CD4-positive, alpha-beta T cell treated with Interleukin-17A for 4 hours (primary cell): ENCODE measurements around the gene MPIG6B.

Source experiments
- DNase-seq: peaks from one replicate; pipeline ENCODE4 v3.0.0-alpha.2; 2020; ENCODE audit warnings: mixed read lengths

The MPIG6B gene

DNA sequence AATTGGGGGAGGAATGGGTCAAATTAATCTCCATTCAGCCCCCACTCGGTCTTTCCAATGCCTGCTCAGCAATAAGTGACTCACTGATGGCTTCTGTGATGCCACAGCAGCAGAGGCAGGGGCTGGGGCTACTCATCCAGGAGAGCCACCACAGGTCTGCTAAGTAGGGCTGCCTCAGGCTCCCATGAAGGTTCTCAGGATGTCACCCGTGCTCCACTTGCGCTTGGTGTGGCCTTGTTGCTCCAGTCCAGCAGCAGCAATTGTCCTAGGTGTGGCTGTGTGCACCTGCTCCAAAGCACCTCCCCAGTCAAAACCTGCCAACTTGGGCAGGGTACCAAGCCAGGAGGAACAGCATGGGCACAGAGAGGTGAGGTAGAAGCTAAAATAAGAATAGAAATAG is 1.0 kb upstream of the MPIG6B start:
- no peak for DNase-seq

- DNase-seq, result no peak
These were observed 963 bp downstream of the MPIG6B start for GRCh38 chr6:31723980-31724691.

- DNase-seq, result no peak
These were observed 2.6 kb downstream of the MPIG6B start for GRCh38 chr6:31725502-31726350.

DNA sequence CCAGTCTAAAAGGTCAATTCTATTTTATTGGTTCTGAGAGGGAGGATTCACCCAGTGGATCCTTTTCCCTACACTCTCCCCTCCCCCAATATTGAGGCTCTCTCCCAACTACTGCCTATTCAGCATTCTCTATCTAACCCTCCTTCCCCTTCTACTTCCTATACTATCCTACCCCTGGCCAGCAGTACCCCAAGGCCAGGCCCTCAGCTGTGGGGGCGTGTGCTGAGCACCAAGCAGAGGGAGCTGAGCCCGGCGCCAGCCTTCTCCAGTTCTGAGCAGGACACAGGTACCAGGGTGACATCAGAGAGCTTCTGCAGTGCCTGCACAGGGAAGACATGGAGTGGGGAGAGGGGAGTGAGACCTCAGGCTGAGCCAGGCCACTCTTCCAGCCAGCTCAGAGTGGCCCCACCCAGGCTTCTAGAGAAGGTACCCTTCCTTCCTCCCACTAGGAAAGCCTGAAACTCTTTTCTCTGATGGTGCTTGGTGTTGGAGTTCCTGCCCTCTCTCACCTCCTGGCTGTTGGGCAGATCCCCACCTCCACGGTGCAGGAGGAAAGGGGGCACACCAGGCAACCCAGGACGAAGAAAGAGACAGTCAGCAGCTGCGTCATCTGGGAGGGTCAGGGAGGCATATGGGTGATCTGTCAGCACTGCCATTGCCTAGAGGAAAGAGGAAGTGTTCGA is 4.0 kb downstream of the MPIG6B start:
- peak; percentile 53 for DNase-seq

- DNase-seq, result no peak
These were observed 4.8 kb downstream of the MPIG6B start for GRCh38 chr6:31727717-31728671.

DNA sequence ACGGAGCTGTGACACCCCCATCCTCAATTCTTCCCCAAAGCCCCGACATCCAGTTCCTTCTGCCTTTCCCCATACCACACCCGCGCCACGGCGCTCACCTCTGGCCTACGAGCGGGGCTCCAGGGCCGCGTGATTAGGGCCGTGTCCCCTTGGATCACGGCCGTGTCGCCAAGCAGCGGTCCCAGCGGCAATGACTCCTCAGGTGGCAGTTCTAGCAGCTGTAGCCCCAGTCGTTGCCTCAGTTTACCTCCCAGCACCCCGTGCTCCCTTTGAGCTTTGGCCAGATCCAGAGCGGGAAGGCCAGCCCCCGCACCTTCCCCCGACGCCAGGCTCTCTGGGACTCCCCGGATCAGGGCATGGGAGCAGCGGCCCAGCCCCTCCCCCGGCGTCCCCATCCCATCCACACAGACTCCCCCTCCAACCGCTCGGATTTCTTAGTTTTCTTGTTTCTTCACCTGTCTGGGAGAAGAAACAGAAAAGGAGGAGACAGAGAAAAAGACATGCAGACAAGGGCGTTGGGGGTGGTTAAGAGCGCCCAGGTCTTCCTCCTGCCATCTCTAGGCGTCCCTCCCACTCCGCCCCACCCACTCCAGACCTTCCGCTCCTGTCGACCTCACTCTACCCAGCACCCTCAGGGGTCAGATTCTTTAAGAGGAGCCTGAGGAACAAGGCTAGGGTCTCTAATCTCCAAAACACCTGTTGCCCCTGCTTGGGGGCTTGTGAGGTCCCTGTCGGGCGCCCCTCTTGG is 5.8 kb downstream of the MPIG6B start, which contains the start of gene DDAH2:
DDAH2 (minus strand) TSS at position 533 of the 748 bp plus-strand sequence; CDS start at position 395, 138 bp downstream.
- no peak for DNase-seq

DNA sequence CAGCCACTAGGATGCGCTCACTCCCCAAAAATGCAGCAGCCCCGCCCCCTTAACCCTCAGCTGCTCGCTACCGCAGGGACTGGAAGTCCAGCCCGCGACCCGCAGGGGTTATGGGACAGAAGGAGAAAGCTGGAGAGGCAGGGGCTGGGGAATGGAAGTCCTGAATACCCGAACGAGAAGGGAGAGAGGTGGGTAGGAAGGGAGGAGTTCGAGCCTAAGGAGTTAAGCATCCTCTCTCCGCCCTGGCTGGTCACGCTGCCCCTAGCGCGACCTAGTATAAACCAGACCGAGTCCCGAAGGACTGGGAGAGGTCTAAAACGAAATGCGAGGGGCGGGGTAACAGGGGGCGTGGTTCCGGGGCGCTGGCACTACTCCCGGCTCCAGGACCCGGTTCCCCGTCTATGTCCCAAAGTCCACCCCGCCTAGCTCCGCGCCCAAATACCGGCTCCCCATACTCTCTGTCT is 6.4 kb downstream of the MPIG6B start:
- DNase-seq, result peak; percentile 90

GRCh38 chr6:31729979-31730630 is 6.9 kb downstream of the MPIG6B start:
- DNase-seq, result peak; percentile 76

- no peak for DNase-seq
These were observed 7.5 kb downstream of the MPIG6B start for GRCh38 chr6:31730631-31731086.

DNA sequence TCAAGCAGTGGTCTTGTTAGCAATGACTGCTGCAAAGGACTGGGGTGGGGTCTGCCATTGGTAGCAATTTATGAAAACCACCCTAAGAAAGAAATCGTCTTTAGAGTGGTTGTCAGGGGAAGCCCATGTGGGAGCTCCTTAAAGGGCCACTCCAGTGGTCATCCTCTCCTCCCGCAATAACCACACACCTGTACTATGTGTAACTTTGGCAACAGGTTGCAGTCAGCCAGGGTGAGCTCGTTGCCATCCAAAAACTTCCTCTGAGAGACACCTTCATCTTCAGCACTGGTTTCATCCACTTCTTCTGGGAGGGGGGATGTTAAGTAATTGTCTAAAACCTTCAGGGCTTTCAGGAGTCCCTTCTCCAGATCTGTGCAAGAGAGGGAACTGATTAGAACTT is 8.9 kb downstream of the MPIG6B start:
- DNase-seq, result no peak

GRCh38 chr6:31733734-31734133 is 10.6 kb downstream of the MPIG6B start:
- DNase-seq, result no peak

GRCh38 chr6:31734247-31734820 is 11.2 kb downstream of the MPIG6B start:
- no peak for DNase-seq

DNA sequence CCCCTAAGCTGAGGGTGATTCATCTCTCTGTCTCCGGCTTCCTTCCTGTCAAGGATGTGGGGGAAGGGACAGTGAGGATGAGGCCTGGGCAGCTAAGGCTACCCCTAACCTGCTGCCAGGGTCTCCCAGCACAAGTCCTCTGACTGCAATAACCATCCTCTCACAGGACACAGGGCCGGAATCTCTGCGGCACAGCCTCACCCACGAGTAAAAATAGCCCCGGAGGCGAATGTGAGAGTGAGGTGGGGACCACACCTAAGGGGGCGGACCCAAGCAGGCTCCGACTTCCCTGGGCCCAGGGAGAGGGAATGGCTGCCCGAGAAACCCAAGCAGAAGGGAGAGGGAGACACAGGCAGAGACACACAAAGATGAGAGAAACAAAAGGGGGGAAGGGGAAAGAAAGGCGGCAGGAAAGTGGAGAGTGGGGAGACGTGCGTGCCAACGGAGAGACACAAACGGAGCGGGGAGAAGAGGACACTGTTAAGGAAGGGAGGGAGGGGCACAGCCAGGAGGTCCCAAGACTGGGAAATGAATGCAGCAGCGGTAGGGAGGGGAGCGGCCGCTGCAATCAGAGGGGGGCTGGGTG is 11.7 kb downstream of the MPIG6B start:
- peak; percentile 69 for DNase-seq

- DNase-seq, result peak; percentile 85
These were observed 13.0 kb downstream of the MPIG6B start, which contains the start of gene CLIC1 for GRCh38 chr6:31736021-31736767. TSS of gene CLIC1 (minus strand) at chr6:31736530. CDS start at chr6:31736300, 230 bp downstream.

DNA sequence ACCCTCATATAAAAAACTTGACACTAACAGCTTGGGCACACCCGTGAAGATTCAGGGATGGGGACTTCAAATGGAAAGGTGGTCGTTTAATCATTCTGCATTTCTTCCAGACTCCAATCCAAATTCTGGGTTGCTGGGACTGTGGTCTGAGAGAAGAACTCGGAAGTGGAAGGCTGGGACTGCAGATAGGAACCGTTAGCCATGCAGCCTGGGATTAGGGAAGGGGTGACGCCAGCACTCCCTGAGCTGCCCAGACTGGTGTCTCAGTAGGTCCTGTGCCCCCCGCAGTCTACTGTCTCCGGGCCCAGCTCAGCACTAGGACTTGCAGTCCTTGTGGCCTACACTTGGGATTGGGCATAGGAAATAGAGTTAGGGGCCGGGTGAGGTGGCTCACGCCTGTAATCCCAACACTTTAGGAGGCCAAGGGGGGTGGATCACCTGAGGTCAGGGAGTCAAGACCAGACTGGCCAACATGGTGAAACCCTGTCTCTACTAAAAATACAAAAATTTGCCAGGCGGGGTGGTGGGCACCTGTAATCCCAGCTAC is 13.7 kb downstream of the MPIG6B start:
- no peak for DNase-seq

DNA sequence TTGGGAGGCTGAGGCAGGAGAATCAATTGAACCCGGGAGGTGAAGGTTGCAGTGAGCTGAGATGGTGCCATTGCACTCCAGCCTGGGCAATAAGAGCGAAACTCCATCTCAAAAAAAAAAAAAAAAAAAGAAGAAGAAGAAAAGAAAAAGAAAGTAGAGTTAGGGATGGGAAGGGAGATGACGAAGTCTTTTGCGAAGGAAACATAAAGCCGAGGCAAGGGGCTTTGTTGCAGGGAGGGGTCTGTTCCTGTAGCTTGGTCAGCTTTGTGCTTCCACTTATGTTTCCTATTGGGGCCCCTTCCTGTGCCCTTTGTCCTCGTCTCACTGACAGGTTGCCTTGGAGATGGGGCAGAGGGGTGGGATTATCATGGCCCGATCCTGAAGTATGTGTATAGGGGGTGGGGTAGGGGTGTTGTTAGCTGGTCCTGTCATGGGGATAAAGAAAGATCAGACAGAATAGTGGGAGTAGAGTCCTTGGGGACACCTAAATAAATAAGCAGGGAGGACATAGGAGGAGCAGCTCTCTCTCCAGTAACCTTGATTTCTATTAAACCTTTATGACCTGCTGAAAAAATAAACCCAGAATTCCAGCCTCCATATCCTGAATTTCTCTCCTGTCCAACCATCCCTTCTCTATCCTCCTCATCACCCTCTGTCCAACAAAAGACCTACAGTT is 14.3 kb downstream of the MPIG6B start:
- no peak for DNase-seq

DNA sequence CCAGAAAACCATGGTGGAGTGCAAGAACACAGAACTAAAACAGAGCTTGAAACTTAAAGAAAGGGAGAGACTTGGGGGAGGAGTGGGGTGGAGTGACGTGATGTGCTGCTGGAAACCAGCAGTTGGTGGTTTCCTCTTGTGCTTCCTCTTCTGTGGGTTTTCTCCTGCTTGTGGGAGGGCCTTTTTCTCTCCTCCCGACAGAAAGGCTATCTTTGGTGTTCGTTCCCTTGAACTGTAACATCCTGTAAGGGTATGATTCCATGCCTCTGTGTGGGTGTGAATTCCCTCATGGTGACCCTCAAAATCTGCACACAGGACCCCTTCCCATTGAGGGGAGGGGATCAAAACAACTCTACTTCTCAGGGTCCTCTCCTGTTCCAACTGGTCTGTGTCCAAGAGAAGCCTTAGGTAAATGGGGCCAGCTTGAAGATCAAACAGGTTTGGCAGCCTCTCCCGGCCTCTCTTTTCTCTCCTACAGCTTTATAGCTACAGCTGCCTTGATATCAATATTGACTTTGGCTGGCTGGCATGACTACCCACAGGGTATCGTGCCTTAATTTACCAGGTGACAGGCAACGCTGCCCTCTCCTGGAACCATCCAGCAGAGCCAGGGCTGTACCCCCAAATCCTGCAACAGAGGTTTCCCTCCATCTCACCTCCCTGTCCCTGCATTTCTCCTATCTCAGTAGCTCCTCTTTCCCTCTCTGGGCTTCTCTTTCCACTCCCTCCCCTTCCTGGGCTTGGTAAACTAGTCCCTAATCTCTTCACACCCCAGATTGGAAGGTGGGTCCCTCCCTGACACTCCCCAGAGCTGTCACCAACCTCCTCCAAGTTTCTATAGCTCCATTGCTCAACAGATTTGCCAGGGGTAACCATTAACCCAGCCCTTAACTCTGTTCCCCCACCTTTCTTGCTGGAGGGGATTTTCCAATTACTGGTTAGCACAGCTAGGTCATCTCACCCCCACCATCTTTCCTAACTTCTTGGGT is 15.1 kb downstream of the MPIG6B start:
- DNase-seq, result peak; percentile 74
